CD4-positive, alpha-beta T cell (primary cell): ENCODE results near the gene FAM184A. TPM values are rescaled to one million over a fixed set of nuclear protein-coding genes. Genes with fewer than 3 reads are reported as not detected.

Experiments used
- ATAC-seq: fragments of 200-7000 bp; cut with Tn5 transposase; one replicate; pipeline ENCODE4 v1.10.0; 2022; ENCODE audit warnings: mild to moderate bottlenecking; ENCODE audit not compliant: poor library complexity
- CTCF ChIA-PET: fragments of 350-600 bp; sonication (Branson Sonifier 250); formaldehyde crosslinking; loops from one replicate; lab custom pipeline; 2021; ENCODE audit warnings: antibody characterized with exemption, inconsistent platforms; lab: Charles Lee
- POLR2A ChIA-PET: fragments of 350-600 bp; sonication (Branson Sonifier 250); formaldehyde crosslinking; loops from one replicate; lab custom pipeline; 2021; ENCODE audit warnings: antibody characterized with exemption, inconsistent platforms; lab: Charles Lee
- DNase-seq, 14 experiments: peaks; one replicate each; pipeline ENCODE4 v3.0.0-alpha.2; 2013 to 2020; ENCODE audit warnings: mixed read lengths in 2 of 14
- H3K27ac ChIP-seq, 2 donors: one replicate each; pipeline versions ENCODE4 v1.5.1 to v1.7.0; 2013; ENCODE audit warnings: low read length in 2 of 2, low read depth in 1 of 2, mild to moderate bottlenecking in 1 of 2
- H3K27me3 ChIP-seq, 2 experiments: 1 replicate in 1 of 2; 2 replicates in 1 of 2; pipeline versions ENCODE4 v1.6.1 to v1.7.0; 2013; ENCODE audit warnings: low read length in 2 of 2, control low read depth in 1 of 2, mild to moderate bottlenecking in 1 of 2, moderate library complexity in 1 of 2; ENCODE audit not compliant: insufficient read depth in 2 of 2, control insufficient read depth in 1 of 2
- H3K36me3 ChIP-seq: one replicate; pipeline ENCODE4 v1.6.1; 2013; ENCODE audit warnings: low read length, control low read depth; ENCODE audit not compliant: insufficient read depth
- H3K4me1 ChIP-seq: one replicate; pipeline ENCODE4 v1.6.1; 2013; ENCODE audit warnings: low read length, control low read depth; ENCODE audit not compliant: insufficient read depth
- H3K4me3 ChIP-seq: one replicate; pipeline ENCODE4 v1.5.1; 2013; ENCODE audit warnings: mild to moderate bottlenecking, low read length, moderate library complexity
- H3K9me3 ChIP-seq, 2 experiments: 1 replicate in 1 of 2; 2 replicates in 1 of 2; pipeline versions ENCODE4 v1.6.1 to v1.7.0; 2013; ENCODE audit warnings: low read length in 2 of 2, mild to moderate bottlenecking in 2 of 2, control low read depth in 1 of 2, moderate library complexity in 1 of 2; ENCODE audit not compliant: control insufficient read depth in 1 of 2, insufficient read depth in 1 of 2
- H3K27ac Mint-ChIP-seq: one replicate; pipeline ENCODE4 v1.8.0; 2020; ENCODE audit warnings: mixed read lengths
- H3K27me3 Mint-ChIP-seq: one replicate; pipeline ENCODE4 v1.8.0; 2021; ENCODE audit warnings: mixed read lengths
- H3K36me3 Mint-ChIP-seq: one replicate; pipeline ENCODE4 v1.8.0; 2021; ENCODE audit warnings: low read depth, mixed read lengths
- H3K4me1 Mint-ChIP-seq: one replicate; pipeline ENCODE4 v1.8.0; 2021; ENCODE audit warnings: low read depth, mixed read lengths
- H3K4me3 Mint-ChIP-seq: one replicate; pipeline ENCODE4 v1.8.0; 2020; ENCODE audit warnings: mild to moderate bottlenecking, mixed read lengths
- H3K9me3 Mint-ChIP-seq: one replicate; pipeline ENCODE4 v1.8.0; 2020; ENCODE audit warnings: mixed read lengths
- intact Hi-C, 2 experiments: fragments of 100-400 bp; cut with DNase I in 1 of 2; cut with micrococcal nuclease in 1 of 2; formaldehyde crosslinking; loops; one replicate each; pipeline versions ENCODE4 v1.15.1 to v1.9.0; 2023 to 2025; cut with DNase I, micrococcal nuclease
- total RNA-seq, 174 experiments: library from RNA in 2 of 174; stranded (reverse) in 2 of 174; gene quantifications; one replicate each; pipeline ENCODE4 v1.2.3 and lab custom pipeline; 2021 to 2026
- TF ChIP-seq, protein P1 (sequence below): fragments of 200-600 bp; IDR thresholded peaks from one replicate; pipeline ENCODE4 v1.8.0; 2022; ENCODE audit warnings: antibody characterized with exemption, mild to moderate bottlenecking

Gene FAM184A
- total RNA-seq, 2 experiments from 2014 or later = 2.9 to 3.3 TPM

DNA sequence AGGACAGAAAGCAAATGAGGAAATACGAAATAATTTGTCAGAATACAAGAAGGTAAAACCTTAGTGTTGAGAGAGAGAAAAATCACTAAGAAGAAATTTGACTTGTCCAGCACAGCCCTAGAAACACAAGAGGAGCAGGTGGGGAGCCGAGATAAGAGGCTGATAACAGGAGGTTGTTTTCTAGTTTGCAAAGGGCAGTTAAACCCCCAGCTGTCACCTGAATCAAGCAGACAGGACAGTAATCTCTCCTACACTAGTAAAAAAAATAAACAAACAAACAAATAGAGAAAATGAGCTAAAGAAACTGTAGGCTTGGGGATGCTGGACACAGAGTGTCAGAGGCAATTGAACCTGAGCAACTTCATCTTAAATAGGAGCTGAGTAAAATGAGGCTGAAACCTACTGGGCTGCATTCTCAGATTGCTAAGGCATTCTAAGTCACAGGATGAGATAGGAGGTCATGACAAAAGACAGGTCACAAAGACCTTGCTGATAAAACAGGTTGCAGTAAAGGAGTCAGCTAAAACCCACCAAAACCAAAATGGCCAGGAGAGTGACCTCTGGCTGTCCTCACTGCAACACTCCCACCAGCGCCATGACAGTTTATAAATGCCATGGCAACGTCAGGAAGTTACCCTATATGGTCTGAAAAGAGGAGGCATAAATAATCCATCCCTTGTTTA lies 40.4 kb downstream of the FAM184A start:
- Mint-ChIP-seq H3K36me3 (no peaks in the 10 kb centered on the region), H3K27ac (no peak overlapping the region), H3K27me3 (no peaks in the 10 kb centered on the region), H3K9me3 (no peaks in the 10 kb centered on the region), H3K4me1 (no peaks in the 10 kb centered on the region), H3K4me3 (no peak overlapping the region)
- TF ChIP-seq, protein P1, sequence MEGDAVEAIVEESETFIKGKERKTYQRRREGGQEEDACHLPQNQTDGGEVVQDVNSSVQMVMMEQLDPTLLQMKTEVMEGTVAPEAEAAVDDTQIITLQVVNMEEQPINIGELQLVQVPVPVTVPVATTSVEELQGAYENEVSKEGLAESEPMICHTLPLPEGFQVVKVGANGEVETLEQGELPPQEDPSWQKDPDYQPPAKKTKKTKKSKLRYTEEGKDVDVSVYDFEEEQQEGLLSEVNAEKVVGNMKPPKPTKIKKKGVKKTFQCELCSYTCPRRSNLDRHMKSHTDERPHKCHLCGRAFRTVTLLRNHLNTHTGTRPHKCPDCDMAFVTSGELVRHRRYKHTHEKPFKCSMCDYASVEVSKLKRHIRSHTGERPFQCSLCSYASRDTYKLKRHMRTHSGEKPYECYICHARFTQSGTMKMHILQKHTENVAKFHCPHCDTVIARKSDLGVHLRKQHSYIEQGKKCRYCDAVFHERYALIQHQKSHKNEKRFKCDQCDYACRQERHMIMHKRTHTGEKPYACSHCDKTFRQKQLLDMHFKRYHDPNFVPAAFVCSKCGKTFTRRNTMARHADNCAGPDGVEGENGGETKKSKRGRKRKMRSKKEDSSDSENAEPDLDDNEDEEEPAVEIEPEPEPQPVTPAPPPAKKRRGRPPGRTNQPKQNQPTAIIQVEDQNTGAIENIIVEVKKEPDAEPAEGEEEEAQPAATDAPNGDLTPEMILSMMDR = no peak
- Histone ChIP-seq H3K4me1 (no peaks in the 10 kb centered on the region), H3K36me3 (no peaks in the 10 kb centered on the region), H3K27ac (no peak overlapping the region), H3K4me3 (no peak overlapping the region), H3K9me3 (no peaks in the 10 kb centered on the region), H3K27me3 (no peaks in the 10 kb centered on the region)
- intact Hi-C loops = loop anchor here in 1 of 2 experiments (2.0 kb wide), 1 partner anchor 51 kb away; no protein-coding TSS in a partner anchor
- ChIA-PET CTCF (no interaction called here), POLR2A (no interaction called here)
- ATAC-seq (no peak), DNase-seq (no peak)

DNA sequence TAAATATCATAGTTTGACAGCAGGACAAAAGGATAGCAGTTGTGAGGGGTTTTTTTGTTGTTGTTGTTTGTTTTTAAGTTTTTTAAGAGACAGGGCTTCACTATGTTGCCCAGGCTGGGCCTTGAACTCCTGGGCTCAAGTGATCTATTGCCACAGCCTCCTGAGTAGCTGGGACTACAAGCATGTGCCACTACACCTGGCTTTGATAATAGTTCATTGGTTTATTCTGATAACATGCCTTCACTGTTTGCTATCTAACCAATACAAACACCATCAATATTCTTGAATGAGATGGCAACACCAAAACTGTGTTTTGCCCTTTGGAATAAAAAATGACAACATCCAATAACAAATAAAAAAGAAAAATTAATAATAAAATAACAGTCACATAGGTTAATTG lies 41.2 kb downstream of the FAM184A start:
- Mint-ChIP-seq H3K27me3 (no peaks in the 10 kb centered on the region), H3K27ac (no peak overlapping the region), H3K9me3 (no peaks in the 10 kb centered on the region), H3K4me1 (no peaks in the 10 kb centered on the region), H3K4me3 (no peak overlapping the region), H3K36me3 (no peaks in the 10 kb centered on the region)
- intact Hi-C loops = no loop called here
- DNase-seq (no peak), ATAC-seq (no peak)
- H3K36me3 ChIP-seq = no peaks in the 10 kb centered on the region
- H3K4me1 ChIP-seq = no peaks in the 10 kb centered on the region
- H3K27ac ChIP-seq = no peak overlapping the region
- ChIA-PET POLR2A (no interaction called here), CTCF (no interaction called here)
- no peaks in the 10 kb centered on the region for H3K9me3 ChIP-seq
- no peak overlapping the region for H3K4me3 ChIP-seq
- no peaks in the 10 kb centered on the region for H3K27me3 ChIP-seq
- TF ChIP-seq, protein P1 = no peak

DNA sequence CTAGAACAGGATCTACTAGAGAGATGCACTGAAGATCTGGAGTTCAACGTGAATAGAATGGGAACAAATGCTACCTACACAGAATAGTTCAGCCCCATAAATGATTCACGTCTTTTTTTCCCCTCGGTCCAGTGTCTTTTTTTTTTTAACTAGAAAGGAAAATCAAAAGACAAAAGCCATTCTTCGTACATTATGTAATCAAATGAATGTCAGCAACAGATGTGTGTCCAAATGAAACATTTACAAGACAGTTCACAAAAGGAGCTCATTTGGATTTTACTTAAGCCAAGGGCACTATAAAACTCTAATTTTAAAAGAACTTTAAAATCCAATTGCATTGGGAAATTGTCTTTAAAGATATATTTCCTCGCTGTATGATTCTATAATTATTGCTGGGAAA lies 42.4 kb downstream of the FAM184A start:
- no peaks in the 10 kb centered on the region for H3K27me3 Mint-ChIP-seq
- no peak for ATAC-seq
- Histone ChIP-seq H3K9me3 (no peaks in the 10 kb centered on the region), H3K4me3 (no peak overlapping the region), H3K36me3 (no peaks in the 10 kb centered on the region), H3K4me1 (no peaks in the 10 kb centered on the region), H3K27ac (no peak overlapping the region), H3K27me3 (no peaks in the 10 kb centered on the region)
- ChIA-PET POLR2A (no interaction called here), CTCF (interaction anchor here (0.6 kb wide), 1 partner anchor 22 kb away, joined by 3 read pairs; no protein-coding TSS in a partner anchor)
- TF ChIP-seq, protein P1 = no peak
- H3K36me3 Mint-ChIP-seq = no peaks in the 10 kb centered on the region
- H3K27ac Mint-ChIP-seq = no peak overlapping the region
- no peak overlapping the region for H3K4me3 Mint-ChIP-seq
- no peaks in the 10 kb centered on the region for H3K9me3 Mint-ChIP-seq
- intact Hi-C loops = no loop called here
- H3K4me1 Mint-ChIP-seq = no peaks in the 10 kb centered on the region
- DNase-seq = no peak
